ENCODE results near the gene CAMLG.
A peak's percentile ranks its signal among the peaks of the same experiment; 100 is the strongest.

Gene CAMLG

DNA sequence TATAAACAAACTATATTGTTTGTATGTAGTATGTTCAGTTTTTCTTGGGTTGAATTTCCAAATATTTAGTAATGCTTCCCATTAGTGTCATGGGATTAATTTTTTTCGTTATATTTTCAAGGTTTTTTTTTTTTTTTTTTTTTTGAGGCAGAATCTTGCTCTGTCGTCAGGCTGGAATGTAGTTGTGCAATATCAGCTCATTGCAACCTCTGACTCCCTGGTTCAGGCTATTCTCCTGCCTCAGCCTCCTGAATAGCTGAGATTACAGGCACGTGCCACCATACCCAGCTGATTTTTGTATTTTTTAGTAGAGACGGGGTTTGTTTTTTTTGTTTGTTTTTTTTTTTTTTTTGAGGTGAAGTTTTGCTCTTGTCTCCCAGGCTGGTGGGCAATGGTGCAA, 30.9 kb downstream of the CAMLG start:
- no peaks in the 10 kb centered on the region for H3K4me1 ChIP-seq (ENCODE audit: control insufficient read depth, insufficient read depth, low read length)
- H3K9me3 ChIP-seq (ENCODE audit: control insufficient read depth, insufficient read depth, low read depth, low read length): no peaks in the 10 kb centered on the region
- no peak overlapping the region for H3K4me3 ChIP-seq (ENCODE audit: low read depth, low read length)
- TF ChIP-seq ZNF558 (tag by site-specific recombination; IDR thresholded peaks at IDR 0.05) (no peak), ZNF585B (tag by site-specific recombination; IDR thresholded peaks at IDR 0.05) (no peak), ZBTB20 (tag by site-specific recombination; IDR thresholded peaks at IDR 0.05) (no peak), ZNF292 (tag by site-specific recombination; IDR thresholded peaks at IDR 0.05; ENCODE audit: borderline replicate concordance, low read depth) (no peak)
- TF ChIP-seq, protein P1, sequence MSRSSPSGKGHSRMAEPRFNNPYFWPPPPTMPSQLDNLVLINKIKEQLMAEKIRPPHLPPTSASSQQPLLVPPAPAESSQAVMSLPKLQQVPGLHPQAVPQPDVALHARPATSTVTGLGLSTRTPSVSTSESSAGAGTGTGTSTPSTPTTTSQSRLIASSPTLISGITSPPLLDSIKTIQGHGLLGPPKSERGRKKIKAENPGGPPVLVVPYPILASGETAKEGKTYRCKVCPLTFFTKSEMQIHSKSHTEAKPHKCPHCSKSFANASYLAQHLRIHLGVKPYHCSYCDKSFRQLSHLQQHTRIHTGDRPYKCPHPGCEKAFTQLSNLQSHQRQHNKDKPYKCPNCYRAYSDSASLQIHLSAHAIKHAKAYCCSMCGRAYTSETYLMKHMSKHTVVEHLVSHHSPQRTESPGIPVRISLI (tag by site-specific recombination; IDR thresholded peaks at IDR 0.05): peak; percentile 86
- H3K27ac ChIP-seq (ENCODE audit: extremely low read depth, low read depth, low read length): no peak overlapping the region
- ChIA-PET POLR2A (interaction anchor here (0.8 kb wide), 1 partner anchor 11 kb away, joined by 5 read pairs; the partner anchor contains the start of gene DDX46), CTCF (no interaction called here)
- peaks cover 89 to 95% of the 10 kb centered on the region in 2 experiments for H3K36me3 ChIP-seq (ENCODE audit: control insufficient read depth in 2 of 2, insufficient read depth in 1 of 2, low read length in 2 of 2)

DNA sequence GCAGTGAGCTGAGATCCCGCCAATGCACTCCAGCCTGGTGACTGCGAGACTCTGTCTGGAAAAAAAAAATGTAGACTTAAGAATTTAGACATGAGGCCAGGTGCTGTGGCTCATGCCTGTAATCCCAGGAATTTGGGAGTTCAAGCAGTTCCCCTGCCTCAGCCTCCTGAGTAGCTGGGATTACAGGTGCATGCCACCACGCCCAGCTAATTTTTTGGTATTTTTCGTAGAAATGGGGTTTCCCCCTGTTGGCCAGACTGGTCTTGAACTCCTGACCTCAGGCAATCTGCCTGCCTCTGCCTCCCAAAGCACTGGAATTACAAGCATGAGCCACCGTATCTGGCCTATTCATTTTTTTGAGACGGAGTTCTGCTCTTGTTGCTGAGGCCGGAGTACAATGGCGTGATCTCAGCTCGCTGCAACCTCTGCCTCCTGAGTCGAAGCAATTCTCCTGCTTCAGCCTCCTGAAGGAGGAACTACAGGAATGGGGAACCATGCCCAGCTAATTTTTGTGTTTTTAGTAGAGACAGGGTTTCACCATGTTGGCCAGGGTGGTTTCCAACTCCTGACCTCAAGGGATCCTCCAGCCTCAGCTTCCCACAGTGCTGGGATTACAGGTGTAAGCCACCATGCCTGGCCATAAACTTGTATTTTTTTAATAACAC, 34.2 kb downstream of the CAMLG start:
- Histone ChIP-seq H3K9me3 (ENCODE audit: control insufficient read depth, insufficient read depth, low read depth, low read length) (no peaks in the 10 kb centered on the region), H3K4me3 (ENCODE audit: low read depth, low read length) (no peak overlapping the region), H3K4me1 (ENCODE audit: control insufficient read depth, insufficient read depth, low read length) (no peaks in the 10 kb centered on the region), H3K36me3 (ENCODE audit: control insufficient read depth in 2 of 2, insufficient read depth in 1 of 2, low read length in 2 of 2) (peaks cover 91 to 96% of the 10 kb centered on the region in 2 experiments), H3K27ac (ENCODE audit: extremely low read depth, low read depth, low read length) (no peak overlapping the region)
- TF ChIP-seq, protein P2, sequence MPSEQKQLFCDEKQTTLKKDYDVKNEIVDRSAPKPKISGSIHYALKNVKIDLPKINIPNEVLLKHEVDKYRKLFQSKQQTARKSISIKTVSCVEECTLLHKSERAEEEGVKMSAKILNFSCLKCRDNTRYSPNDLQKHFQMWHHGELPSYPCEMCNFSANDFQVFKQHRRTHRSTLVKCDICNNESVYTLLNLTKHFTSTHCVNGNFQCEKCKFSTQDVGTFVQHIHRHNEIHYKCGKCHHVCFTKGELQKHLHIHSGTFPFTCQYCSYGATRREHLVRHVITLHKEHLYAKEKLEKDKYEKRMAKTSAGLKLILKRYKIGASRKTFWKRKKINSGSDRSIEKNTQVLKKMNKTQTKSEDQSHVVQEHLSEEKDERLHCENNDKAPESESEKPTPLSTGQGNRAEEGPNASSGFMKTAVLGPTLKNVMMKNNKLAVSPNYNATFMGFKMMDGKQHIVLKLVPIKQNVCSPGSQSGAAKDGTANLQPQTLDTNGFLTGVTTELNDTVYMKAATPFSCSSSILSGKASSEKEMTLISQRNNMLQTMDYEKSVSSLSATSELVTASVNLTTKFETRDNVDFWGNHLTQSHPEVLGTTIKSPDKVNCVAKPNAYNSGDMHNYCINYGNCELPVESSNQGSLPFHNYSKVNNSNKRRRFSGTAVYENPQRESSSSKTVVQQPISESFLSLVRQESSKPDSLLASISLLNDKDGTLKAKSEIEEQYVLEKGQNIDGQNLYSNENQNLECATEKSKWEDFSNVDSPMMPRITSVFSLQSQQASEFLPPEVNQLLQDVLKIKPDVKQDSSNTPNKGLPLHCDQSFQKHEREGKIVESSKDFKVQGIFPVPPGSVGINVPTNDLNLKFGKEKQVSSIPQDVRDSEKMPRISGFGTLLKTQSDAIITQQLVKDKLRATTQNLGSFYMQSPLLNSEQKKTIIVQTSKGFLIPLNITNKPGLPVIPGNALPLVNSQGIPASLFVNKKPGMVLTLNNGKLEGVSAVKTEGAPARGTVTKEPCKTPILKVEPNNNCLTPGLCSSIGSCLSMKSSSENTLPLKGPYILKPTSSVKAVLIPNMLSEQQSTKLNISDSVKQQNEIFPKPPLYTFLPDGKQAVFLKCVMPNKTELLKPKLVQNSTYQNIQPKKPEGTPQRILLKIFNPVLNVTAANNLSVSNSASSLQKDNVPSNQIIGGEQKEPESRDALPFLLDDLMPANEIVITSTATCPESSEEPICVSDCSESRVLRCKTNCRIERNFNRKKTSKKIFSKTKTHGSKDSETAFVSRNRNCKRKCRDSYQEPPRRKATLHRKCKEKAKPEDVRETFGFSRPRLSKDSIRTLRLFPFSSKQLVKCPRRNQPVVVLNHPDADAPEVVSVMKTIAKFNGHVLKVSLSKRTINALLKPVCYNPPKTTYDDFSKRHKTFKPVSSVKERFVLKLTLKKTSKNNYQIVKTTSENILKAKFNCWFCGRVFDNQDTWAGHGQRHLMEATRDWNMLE (tag by site-specific recombination; conservative IDR thresholded peaks at IDR 0.05; ENCODE audit: low read depth): no peak
- TF ChIP-seq, protein P3, sequence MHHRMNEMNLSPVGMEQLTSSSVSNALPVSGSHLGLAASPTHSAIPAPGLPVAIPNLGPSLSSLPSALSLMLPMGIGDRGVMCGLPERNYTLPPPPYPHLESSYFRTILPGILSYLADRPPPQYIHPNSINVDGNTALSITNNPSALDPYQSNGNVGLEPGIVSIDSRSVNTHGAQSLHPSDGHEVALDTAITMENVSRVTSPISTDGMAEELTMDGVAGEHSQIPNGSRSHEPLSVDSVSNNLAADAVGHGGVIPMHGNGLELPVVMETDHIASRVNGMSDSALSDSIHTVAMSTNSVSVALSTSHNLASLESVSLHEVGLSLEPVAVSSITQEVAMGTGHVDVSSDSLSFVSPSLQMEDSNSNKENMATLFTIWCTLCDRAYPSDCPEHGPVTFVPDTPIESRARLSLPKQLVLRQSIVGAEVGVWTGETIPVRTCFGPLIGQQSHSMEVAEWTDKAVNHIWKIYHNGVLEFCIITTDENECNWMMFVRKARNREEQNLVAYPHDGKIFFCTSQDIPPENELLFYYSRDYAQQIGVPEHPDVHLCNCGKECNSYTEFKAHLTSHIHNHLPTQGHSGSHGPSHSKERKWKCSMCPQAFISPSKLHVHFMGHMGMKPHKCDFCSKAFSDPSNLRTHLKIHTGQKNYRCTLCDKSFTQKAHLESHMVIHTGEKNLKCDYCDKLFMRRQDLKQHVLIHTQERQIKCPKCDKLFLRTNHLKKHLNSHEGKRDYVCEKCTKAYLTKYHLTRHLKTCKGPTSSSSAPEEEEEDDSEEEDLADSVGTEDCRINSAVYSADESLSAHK (tag by site-specific recombination; IDR thresholded peaks at IDR 0.05): no peak
- TF ChIP-seq ZNF768 (tag by site-specific recombination; IDR thresholded peaks at IDR 0.05): no peak
- no peak for TF ChIP-seq SALL2 (tag by site-specific recombination; IDR thresholded peaks at IDR 0.05; ENCODE audit: borderline replicate concordance)
- TF ChIP-seq ZNF335 (tag by site-specific recombination; conservative IDR thresholded peaks at IDR 0.05): no peak
- no peak for TF ChIP-seq ZNF830 (tag by site-specific recombination; IDR thresholded peaks at IDR 0.05; ENCODE audit: low read depth)
- TF ChIP-seq, protein P4, sequence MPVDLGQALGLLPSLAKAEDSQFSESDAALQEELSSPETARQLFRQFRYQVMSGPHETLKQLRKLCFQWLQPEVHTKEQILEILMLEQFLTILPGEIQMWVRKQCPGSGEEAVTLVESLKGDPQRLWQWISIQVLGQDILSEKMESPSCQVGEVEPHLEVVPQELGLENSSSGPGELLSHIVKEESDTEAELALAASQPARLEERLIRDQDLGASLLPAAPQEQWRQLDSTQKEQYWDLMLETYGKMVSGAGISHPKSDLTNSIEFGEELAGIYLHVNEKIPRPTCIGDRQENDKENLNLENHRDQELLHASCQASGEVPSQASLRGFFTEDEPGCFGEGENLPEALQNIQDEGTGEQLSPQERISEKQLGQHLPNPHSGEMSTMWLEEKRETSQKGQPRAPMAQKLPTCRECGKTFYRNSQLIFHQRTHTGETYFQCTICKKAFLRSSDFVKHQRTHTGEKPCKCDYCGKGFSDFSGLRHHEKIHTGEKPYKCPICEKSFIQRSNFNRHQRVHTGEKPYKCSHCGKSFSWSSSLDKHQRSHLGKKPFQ (tag by site-specific recombination; IDR thresholded peaks at IDR 0.05): no peak
- no peak for TF ChIP-seq YY2 (tag by site-specific recombination; IDR thresholded peaks at IDR 0.05)
- no peak for TF ChIP-seq TRIM28 (IDR thresholded peaks at IDR 0.05; ENCODE audit: borderline replicate concordance, low read length)
- TF ChIP-seq ZNF843 (tag by site-specific recombination; IDR thresholded peaks at IDR 0.05): no peak
- no peak for TF ChIP-seq ZNF311 (tag by site-specific recombination; IDR thresholded peaks at IDR 0.05; ENCODE audit: borderline replicate concordance)
- TF ChIP-seq RBAK (tag by site-specific recombination; IDR thresholded peaks at IDR 0.05): no peak
- TF ChIP-seq ZNF561 (tag by site-specific recombination; IDR thresholded peaks at IDR 0.05; ENCODE audit: borderline replicate concordance): no peak
- TF ChIP-seq SP7 (tag by site-specific recombination; IDR thresholded peaks at IDR 0.05): no peak
- no peak for TF ChIP-seq ZNF677 (tag by site-specific recombination; IDR thresholded peaks at IDR 0.05)
- CTCF ChIA-PET: interaction anchor here (0.6 to 1.5 kb wide), 2 partner anchors 70 to 185 kb away, joined by 3 to 5 read pairs; no protein-coding TSS in a partner anchor
- POLR2A ChIA-PET: interaction anchor here (1.0 kb wide), 1 partner anchor 23 kb away, joined by 3 read pairs; no protein-coding TSS in a partner anchor
